Vagina (tissue), 2 donors: ENCODE measurements around the gene KLHL22.

Experiments
- CTCF ChIP-seq, 3 experiments: fragments of 450-650 bp in 2 of 3; fragments of 200-600 bp in 1 of 3; sonication (generic) in 1 of 3; IDR thresholded peaks; one replicate each; pipeline ENCODE4 v1.5.1; 2017 to 2019; ENCODE audit warnings: antibody characterized with exemption in 3 of 3, mild to moderate bottlenecking in 2 of 3, moderate library complexity in 2 of 3
- POLR2A ChIP-seq, 2 donors: fragments of 450-650 bp; IDR thresholded peaks; one replicate each; pipeline ENCODE4 v1.6.1; 2017; ENCODE audit warnings: antibody characterized with exemption in 2 of 2, mild to moderate bottlenecking in 2 of 2, moderate library complexity in 2 of 2

DNA sequence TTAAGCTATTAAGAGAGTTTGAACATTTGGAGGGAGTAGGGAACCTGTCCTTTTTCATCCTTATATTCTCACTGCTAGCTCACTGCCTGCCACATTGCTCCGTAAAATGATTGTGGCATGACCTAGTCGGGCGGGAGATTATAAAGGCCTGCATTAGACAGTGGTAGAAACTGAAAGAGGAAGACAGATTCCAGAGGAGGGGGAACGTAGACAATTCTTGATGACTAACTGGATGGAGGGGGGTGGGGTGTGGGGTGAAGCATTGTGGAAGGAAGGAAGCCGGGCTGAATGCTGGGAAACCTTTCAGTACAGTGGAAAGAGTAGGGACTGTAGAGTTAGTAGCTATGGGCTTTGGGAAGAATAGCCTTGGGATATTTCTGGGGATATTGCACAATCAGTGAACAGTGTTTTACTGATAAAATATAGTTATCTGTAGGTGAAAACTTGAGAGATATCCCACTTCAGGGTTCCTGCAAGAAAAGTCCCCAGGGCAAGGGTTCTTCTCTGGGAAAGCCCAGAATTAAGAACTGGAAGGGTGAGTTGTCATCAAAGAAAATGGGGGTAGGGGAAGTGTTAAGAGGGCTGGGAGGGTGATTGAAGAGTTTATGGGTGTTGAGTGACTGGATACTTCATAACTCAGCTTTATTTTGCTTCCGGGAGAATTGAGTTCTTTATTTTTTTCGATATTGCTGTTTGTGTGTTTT lies 13.9 kb upstream of the KLHL22 start:
- no peak for TF ChIP-seq CTCF (IDR thresholded peaks at IDR 0.05)
- no peak for TF ChIP-seq POLR2A (IDR thresholded peaks at IDR 0.05)
